ENCODE data around the gene LRRFIP2. TPM values are rescaled to one million over a fixed set of nuclear protein-coding genes. Genes with fewer than 3 reads are reported as not detected.

Gene LRRFIP2
- total RNA-seq, 1 experiment from 2014 or later: 67.5 TPM

DNA sequence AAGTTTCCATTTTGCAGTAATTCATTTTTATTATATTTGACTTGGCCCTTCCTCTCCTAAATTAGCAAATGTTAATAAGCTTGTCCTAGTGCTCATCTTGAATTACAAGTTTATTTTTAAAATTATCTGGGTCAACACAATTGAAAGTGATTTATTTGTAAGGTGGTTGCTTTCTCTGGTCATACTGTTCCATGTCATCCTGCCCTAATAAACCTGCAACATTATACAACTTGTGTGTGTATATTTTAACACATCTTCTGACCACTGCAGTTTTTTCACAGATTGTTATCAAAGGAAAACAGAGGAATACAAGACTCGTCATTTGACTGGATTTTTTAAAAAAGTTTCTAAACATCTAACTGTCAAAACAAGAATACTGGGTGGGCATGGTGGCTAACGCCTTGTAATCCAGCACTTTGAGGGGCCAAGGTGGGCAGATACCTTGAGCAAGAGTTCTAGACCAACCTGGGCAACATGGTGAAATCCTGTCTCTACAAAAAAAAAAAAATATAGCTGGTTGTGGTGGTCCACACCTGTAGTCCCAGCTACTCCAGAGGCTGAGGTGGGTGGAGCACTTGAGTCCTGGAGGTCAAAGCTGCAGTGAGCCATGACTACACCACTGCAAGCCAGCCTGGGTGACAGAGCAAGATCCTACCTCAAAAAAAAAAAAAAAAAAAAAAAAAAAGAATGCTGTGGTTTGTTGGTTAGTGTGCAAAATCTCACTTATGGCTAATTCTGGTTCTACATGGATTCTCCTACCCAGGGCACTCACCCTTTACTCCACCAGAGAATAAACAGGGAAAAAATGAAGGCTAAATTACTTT is 5.0 kb upstream of the LRRFIP2 start:
- no peak for DNase-seq (ENCODE audit: low read depth in 1 of 2, low spot score in 2 of 2)
- Histone ChIP-seq H3K9me3 (replicated peaks) (no peaks in the 10 kb centered on the region), H3K4me1 (replicated peaks) (peaks cover 45% of the 10 kb centered on the region), H3K36me3 (peaks cover 32% of the 10 kb centered on the region), H3K4me3 (no peak overlapping the region), H3K27ac (no peak overlapping the region), H3K27me3 (replicated peaks) (no peaks in the 10 kb centered on the region)

DNA sequence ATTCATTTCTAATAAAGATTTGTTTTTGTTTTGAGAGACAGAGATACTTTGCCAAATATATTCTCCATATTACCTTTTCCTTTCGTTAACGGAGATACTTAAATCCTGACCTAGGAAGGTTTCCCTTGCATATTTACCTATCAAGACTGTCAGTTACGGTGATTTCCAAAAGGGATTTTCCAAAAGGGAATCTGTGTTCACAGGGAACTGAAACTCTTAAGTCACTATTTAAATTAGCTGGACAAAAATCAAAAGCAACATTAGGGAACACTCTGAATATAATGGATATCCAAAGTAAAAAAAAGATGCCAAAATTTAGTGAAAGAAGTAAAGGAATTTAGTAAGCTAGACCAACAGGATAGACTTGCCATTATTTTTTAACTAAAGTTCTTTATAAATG is 576 bp downstream of the LRRFIP2 start:
- DNase-seq (ENCODE audit: low read depth in 1 of 2, low spot score in 2 of 2): no peak
- peaks cover 53% of the 10 kb centered on the region for H3K36me3 ChIP-seq
- no peaks in the 10 kb centered on the region for H3K27me3 ChIP-seq (replicated peaks)
- no peak overlapping the region for H3K4me3 ChIP-seq
- peaks cover 40% of the 10 kb centered on the region for H3K4me1 ChIP-seq (replicated peaks)
- H3K9me3 ChIP-seq (replicated peaks): no peaks in the 10 kb centered on the region
- peak overlapping the region; percentile 75; the same call in 1 of the 2 replicates for H3K27ac ChIP-seq

DNA sequence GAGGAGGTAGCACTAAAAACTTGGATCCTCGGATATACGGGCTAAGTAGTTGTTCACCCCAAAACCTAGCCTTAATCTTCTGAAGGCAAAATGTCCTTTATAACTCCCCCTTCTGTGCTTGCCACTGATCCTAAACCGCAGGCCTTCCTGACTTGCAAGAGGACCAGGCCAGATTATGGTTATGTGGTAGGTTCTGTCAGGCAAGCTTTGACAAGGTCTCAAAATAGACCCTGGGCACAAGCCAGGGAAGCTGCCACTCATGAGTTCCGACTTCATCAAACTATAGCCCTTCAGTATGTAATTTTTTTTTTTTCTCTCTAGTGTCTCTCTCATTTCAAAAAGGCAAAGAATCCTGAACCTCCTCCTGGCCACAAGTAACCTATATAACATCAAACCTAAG is 3.2 kb downstream of the LRRFIP2 start:
- no peak overlapping the region for H3K4me3 ChIP-seq
- H3K27ac ChIP-seq: no peak overlapping the region
- no peak for DNase-seq (ENCODE audit: low read depth in 1 of 2, low spot score in 2 of 2)
- H3K27me3 ChIP-seq (replicated peaks): no peaks in the 10 kb centered on the region
- H3K36me3 ChIP-seq: peaks cover 54% of the 10 kb centered on the region
- peaks cover 30% of the 10 kb centered on the region for H3K4me1 ChIP-seq (replicated peaks)
- no peaks in the 10 kb centered on the region for H3K9me3 ChIP-seq (replicated peaks)

DNA sequence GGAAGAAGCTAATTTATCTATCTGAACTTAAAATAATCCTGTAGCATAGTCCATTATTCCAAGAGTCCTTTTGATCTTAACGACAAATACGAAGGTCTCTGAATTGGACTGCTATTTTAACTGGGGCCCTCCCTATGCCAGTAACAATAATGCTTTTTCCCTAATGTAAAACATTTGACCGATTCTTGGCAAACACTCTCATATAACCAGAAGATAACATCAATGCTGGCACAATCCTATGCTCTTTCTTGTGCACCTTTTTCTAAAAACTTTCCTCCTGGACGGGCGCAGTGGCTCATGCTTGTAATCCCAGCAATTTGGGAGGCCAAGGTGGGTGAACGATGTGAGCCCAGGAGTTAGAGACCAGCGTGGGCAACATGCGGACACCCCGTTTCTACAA is 3.9 kb downstream of the LRRFIP2 start:
- Histone ChIP-seq H3K4me3 (no peak overlapping the region), H3K9me3 (replicated peaks) (no peaks in the 10 kb centered on the region), H3K36me3 (peaks cover 50% of the 10 kb centered on the region), H3K4me1 (replicated peaks) (peaks cover 30% of the 10 kb centered on the region), H3K27me3 (replicated peaks) (no peaks in the 10 kb centered on the region), H3K27ac (peak overlapping the region; percentile 24)
- no peak for DNase-seq (ENCODE audit: low read depth in 1 of 2, low spot score in 2 of 2)

DNA sequence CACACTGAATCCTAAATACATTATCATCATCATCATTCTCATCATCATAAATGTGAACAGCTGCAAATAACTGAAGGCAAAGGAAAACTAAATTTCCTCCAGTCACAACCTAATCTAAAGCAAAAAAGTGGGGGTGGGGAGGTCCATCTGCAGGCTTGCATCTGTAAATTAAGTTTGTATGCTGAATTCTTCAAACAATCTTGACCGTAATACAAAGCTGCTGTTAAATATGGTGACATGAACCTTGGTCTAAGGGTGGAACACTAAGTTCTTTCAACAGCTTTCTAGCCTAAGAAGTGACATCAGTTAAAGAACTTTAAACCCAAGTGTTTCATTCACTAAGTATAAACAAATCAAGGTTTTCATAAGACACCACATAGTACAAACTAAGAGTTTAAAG is 4.3 kb downstream of the LRRFIP2 start:
- Histone ChIP-seq H3K36me3 (peaks cover 50% of the 10 kb centered on the region), H3K4me1 (replicated peaks) (peaks cover 30% of the 10 kb centered on the region), H3K27me3 (replicated peaks) (no peaks in the 10 kb centered on the region), H3K9me3 (replicated peaks) (no peaks in the 10 kb centered on the region), H3K4me3 (no peak overlapping the region), H3K27ac (peak overlapping the region; percentile 24)
- no peak for DNase-seq (ENCODE audit: low read depth in 1 of 2, low spot score in 2 of 2)

DNA sequence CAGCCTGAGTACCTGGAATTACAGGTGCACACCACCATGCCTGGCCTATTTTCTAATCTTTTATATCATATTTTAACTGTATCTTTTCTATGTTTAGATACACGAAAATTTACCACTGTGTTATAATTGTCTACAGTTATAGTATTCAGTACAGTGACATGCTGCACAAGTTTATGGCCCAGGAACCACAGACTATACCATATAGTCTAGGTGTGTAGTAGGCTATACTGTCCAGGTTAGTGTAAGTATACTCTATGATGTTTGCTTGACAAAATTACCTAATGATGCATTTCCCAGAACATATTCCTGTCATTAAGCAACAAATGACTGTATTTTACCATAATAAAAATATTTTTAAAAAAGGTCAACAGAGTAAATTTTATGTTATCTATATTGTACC is 5.5 kb downstream of the LRRFIP2 start:
- H3K9me3 ChIP-seq (replicated peaks): no peaks in the 10 kb centered on the region
- no peak overlapping the region for H3K27ac ChIP-seq
- DNase-seq (ENCODE audit: low read depth in 1 of 2, low spot score in 2 of 2): no peak
- H3K27me3 ChIP-seq (replicated peaks): no peaks in the 10 kb centered on the region
- H3K4me3 ChIP-seq: no peak overlapping the region
- peaks cover 58% of the 10 kb centered on the region for H3K36me3 ChIP-seq
- peaks cover 26% of the 10 kb centered on the region for H3K4me1 ChIP-seq (replicated peaks)

DNA sequence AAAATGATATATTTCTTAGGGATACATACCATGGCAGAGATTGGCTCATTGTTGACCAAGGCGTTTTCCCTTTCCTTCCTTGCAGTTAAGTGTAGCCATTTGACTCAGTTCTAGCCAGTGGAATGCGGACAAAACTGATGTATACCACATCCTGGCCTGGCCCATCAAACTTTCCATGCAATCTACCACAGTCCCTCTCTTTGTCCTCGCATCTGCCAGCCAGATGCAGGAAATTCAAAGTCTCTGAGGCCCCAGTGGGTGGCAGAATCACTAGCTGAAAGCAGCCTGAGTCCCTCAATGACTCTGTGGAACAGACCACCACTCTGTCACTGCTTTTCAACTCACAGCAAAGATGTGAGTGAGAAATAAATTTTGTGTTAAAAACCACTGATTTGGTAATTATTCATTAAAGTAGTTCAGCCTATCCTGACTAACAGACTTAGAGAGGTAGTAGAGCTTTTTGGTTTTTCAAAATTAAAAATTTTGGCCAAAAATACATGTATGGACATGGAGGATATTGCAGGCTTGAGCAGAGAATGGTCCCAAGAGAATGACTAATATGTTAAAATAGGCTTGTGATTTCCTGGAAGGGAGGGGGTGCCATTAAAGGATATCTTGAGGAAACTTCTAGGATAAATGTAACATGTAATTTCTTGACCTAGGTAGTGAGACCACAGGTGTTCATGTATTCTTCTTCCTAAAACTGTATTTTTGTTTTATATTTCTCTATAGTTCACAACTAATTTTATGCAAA is 10.9 kb downstream of the LRRFIP2 start:
- Histone ChIP-seq H3K9me3 (replicated peaks) (no peaks in the 10 kb centered on the region), H3K4me3 (no peak overlapping the region), H3K36me3 (peaks cover 51% of the 10 kb centered on the region), H3K27me3 (replicated peaks) (no peaks in the 10 kb centered on the region), H3K4me1 (replicated peaks) (peaks cover 20% of the 10 kb centered on the region), H3K27ac (peak overlapping the region; percentile 66)
- DNase-seq (ENCODE audit: low read depth in 1 of 2, low spot score in 2 of 2): peak; percentile 64 to 67

DNA sequence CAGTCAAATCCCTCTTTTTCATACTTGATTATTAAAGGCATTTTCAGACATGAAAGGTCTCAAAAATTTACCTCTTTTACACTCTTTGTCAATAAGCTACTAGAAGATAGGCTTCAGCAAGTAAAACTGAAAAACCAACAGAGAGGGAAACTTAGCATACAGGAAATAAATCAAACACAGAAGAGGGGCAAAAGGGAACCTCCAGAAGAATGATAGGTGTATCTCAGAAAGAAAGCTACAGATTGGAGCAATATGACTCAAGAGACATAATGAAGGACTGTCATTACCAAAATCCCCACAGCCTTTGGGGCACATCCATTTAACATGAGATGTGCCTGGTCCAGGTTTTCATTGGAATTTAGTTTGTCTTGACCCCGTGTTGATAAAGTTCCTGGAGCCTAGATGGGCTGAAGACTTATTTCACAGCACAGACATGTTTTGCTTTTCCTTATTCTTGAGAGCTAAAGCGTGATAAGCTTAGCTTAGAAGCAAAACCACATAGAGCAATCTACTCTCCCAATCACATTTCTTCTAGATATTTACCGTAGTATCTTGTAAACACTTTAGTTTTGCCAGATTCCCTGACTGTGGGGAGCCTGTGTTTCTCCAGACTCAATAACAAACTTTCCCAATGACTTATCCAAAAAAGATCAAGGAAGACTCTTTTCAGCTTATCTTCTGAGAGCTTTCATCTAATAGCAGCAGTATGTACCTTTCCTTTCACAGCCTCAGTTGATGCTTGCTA is 11.7 kb downstream of the LRRFIP2 start:
- Histone ChIP-seq H3K27ac (peak overlapping the region; percentile 66), H3K4me3 (no peak overlapping the region), H3K27me3 (replicated peaks) (no peaks in the 10 kb centered on the region), H3K9me3 (replicated peaks) (no peaks in the 10 kb centered on the region), H3K36me3 (peaks cover 43% of the 10 kb centered on the region), H3K4me1 (replicated peaks) (peaks cover 20% of the 10 kb centered on the region)
- DNase-seq (ENCODE audit: low read depth in 1 of 2, low spot score in 2 of 2): no peak

DNA sequence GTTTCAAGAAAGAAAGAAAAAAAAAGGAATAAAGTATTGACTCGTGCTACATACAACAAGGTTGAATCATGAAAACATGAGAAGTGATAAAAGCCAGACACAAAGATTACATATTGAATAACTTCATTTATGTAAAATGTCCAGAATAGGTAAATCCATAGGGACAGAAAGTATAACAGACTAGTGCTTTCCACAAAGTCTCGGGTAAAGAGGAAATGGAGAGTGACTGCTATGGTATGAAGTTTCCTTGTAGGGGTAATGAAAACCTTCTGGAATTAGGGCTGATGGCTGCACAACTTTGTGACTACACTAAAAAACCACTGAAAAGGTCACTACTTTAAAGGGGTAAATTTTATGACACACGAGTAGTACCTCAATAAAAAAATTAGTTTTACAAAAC is 13.0 kb downstream of the LRRFIP2 start:
- Histone ChIP-seq H3K27ac (no peak overlapping the region), H3K36me3 (peaks cover 40% of the 10 kb centered on the region), H3K9me3 (replicated peaks) (no peaks in the 10 kb centered on the region), H3K4me3 (no peak overlapping the region), H3K27me3 (replicated peaks) (no peaks in the 10 kb centered on the region), H3K4me1 (replicated peaks) (peaks cover 20% of the 10 kb centered on the region)
- no peak for DNase-seq (ENCODE audit: low read depth in 1 of 2, low spot score in 2 of 2)

DNA sequence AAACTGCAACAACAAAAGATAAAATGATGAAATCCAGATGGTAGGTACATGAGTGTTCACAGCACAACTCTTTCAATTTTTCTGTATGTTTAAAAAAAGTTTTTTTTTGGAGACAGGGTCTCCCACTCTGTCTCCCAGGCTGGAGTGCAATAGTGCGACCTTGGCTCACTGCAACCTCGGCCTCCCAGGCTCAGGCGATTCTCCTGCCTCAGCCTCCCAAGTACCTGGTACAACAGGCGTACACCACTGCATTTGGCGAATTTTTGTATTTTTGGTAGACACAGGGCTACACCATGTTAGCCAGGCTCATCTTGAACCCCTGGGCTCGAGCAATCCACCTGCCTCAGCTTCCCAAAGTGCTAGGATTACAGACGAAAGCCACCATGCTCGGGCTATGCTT is 18.6 kb downstream of the LRRFIP2 start:
- no peak overlapping the region for H3K4me3 ChIP-seq
- DNase-seq (ENCODE audit: low read depth in 1 of 2, low spot score in 2 of 2): no peak
- H3K9me3 ChIP-seq (replicated peaks): no peaks in the 10 kb centered on the region
- no peaks in the 10 kb centered on the region for H3K4me1 ChIP-seq (replicated peaks)
- peaks cover 51% of the 10 kb centered on the region for H3K36me3 ChIP-seq
- H3K27ac ChIP-seq: no peak overlapping the region
- no peaks in the 10 kb centered on the region for H3K27me3 ChIP-seq (replicated peaks)

DNA sequence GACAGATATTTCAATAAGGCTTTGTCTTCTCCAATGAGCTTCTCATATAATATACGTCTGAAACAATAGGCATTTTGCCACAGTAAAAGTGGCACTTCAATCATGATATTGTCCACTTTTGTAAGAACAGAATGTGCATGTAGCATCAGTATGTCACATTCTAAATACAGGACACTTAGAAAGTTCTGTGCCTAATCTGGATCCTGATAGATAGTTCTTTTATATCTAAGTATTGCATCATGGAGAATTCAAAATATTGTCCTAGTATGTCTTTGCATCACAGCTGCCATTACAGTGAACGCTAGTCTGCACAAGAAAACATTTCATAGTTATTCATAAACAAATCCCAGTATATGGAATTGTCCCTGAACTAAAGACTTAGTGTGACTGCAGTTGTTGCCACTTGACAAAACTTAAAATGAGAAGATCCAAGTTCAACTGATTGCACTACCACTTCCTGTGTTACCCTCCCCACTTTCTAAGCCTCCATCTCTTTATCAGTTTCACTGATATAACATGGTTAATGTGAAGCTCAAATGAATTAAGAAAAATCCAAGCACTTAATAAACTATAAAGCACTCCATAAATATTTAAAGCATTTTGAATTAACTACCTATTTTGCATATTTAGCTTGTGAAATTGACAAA is 19.6 kb downstream of the LRRFIP2 start:
- Histone ChIP-seq H3K4me1 (replicated peaks) (no peaks in the 10 kb centered on the region), H3K9me3 (replicated peaks) (no peaks in the 10 kb centered on the region), H3K27ac (no peak overlapping the region), H3K4me3 (no peak overlapping the region), H3K27me3 (replicated peaks) (no peaks in the 10 kb centered on the region), H3K36me3 (peaks cover 52% of the 10 kb centered on the region)
- no peak for DNase-seq (ENCODE audit: low read depth in 1 of 2, low spot score in 2 of 2)

DNA sequence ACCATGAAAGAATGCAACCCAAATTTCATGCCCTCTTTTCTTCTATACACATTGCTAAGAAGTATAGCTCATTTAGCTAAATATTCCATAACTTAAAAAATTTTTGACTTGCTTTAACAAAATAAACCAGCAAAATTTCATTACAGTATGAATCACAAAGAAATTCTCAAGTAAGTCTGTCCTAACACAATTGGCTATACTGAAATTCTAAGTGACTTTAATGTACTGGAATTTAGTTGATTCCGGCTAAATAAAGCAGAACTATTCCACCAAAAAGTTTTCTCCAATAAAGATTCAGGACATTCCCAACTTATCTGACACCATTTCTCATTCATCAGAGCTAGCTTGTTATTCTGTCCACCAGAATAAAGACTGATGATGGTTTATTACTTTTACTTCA is 23.8 kb downstream of the LRRFIP2 start:
- no peak overlapping the region for H3K4me3 ChIP-seq
- no peak for DNase-seq (ENCODE audit: low read depth in 1 of 2, low spot score in 2 of 2)
- H3K9me3 ChIP-seq (replicated peaks): no peaks in the 10 kb centered on the region
- H3K27ac ChIP-seq: no peak overlapping the region
- no peaks in the 10 kb centered on the region for H3K27me3 ChIP-seq (replicated peaks)
- H3K4me1 ChIP-seq (replicated peaks): no peaks in the 10 kb centered on the region
- H3K36me3 ChIP-seq: peaks cover 74% of the 10 kb centered on the region

DNA sequence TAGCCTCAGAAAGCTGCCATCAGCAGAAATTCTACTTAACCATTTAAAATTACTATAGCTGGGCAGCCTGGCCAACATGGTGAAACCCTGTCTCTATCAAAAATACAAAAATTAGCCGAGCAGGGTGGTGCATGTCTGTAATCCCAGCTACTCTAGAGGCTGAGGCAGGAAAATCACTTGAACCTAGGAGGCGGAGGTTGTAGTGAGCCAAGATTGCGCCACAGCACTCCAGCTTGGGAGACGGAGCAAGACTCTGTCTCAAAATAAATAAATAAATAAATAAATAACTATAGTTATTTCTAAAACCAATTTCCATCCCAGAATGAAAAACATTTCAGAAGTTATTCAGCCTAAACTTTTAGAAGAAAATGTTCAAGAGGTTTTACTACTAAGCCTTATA is 25.1 kb downstream of the LRRFIP2 start:
- Histone ChIP-seq H3K36me3 (peaks cover 81% of the 10 kb centered on the region), H3K4me3 (no peak overlapping the region), H3K27me3 (replicated peaks) (no peaks in the 10 kb centered on the region), H3K27ac (no peak overlapping the region), H3K4me1 (replicated peaks) (0 out of 2 replicates have a peak, but pooled peaks cover 2% of the 10 kb centered on the region), H3K9me3 (replicated peaks) (no peaks in the 10 kb centered on the region)
- no peak for DNase-seq (ENCODE audit: low read depth in 1 of 2, low spot score in 2 of 2)

All from SJSA1 (cell line).